CD4-positive, CD25-positive, alpha-beta regulatory T cell (primary cell): ENCODE measurements around the gene COG1. TPM values are rescaled to one million over a fixed set of nuclear protein-coding genes. Genes with fewer than 3 reads are reported as not detected.

ENCODE experiments used
- ATAC-seq, 2 donors: fragments of 150-1000 bp; cut with Tn5 transposase; one replicate each; pipeline ENCODE4 v1.10.0; 2021; ENCODE audit warnings: low read depth in 2 of 2, moderate number of reproducible peaks in 2 of 2, moderate library complexity in 1 of 2
- DNase-seq, 3 donors: peaks; one replicate each; pipeline versions ENCODE4 v3.0.0 to v3.0.0-alpha.2; 2012 to 2022; ENCODE audit warnings: mixed read lengths in 1 of 3
- H3K27ac ChIP-seq: one replicate; pipeline ENCODE4 v1.7.0; 2013; ENCODE audit warnings: mild to moderate bottlenecking, low read length; ENCODE audit not compliant: insufficient read depth, poor library complexity, severe bottlenecking
- H3K27me3 ChIP-seq: one replicate; pipeline ENCODE4 v1.7.0; 2013; ENCODE audit warnings: low read length; ENCODE audit not compliant: control insufficient read depth, insufficient read depth
- H3K36me3 ChIP-seq: one replicate; pipeline ENCODE4 v1.7.0; 2013; ENCODE audit warnings: mild to moderate bottlenecking, low read length, moderate library complexity; ENCODE audit not compliant: control insufficient read depth, insufficient read depth
- H3K4me1 ChIP-seq: 2 replicates; pipeline ENCODE4 v1.7.0; 2013; ENCODE audit warnings: mild to moderate bottlenecking, low read length; ENCODE audit not compliant: insufficient read depth, control insufficient read depth, poor library complexity, severe bottlenecking
- H3K4me3 ChIP-seq: one replicate; pipeline ENCODE4 v1.7.0; 2013; ENCODE audit warnings: low read depth, mild to moderate bottlenecking, low read length, moderate library complexity
- H3K9me3 ChIP-seq, 2 experiments: 1 replicate in 1 of 2; 2 replicates in 1 of 2; pipeline ENCODE4 v1.7.0; 2013; ENCODE audit warnings: low read length in 2 of 2, mild to moderate bottlenecking in 1 of 2, moderate library complexity in 1 of 2; ENCODE audit not compliant: control insufficient read depth in 2 of 2
- H3K27ac Mint-ChIP-seq, 3 donors: one replicate each; pipeline ENCODE4 v1.8.0; 2020 to 2022; ENCODE audit warnings: mild to moderate bottlenecking in 3 of 3, mixed read lengths in 3 of 3, moderate library complexity in 2 of 3
- H3K27me3 Mint-ChIP-seq: one replicate; pipeline ENCODE4 v1.8.0; 2022; ENCODE audit warnings: mild to moderate bottlenecking, mixed read lengths
- H3K36me3 Mint-ChIP-seq: one replicate; pipeline ENCODE4 v1.8.0; 2020; ENCODE audit warnings: mixed read lengths
- H3K4me1 Mint-ChIP-seq, 4 donors: one replicate each; pipeline ENCODE4 v1.8.0; 2020 to 2022; ENCODE audit warnings: mixed read lengths in 4 of 4, mild to moderate bottlenecking in 1 of 4
- H3K4me3 Mint-ChIP-seq, 4 donors: one replicate each; pipeline ENCODE4 v1.8.0; 2020 to 2022; ENCODE audit warnings: mild to moderate bottlenecking in 4 of 4, mixed read lengths in 4 of 4, moderate library complexity in 3 of 4
- H3K9me3 Mint-ChIP-seq, 7 donors: one replicate each; pipeline ENCODE4 v1.8.0; 2020 to 2022; ENCODE audit warnings: mixed read lengths in 7 of 7, mild to moderate bottlenecking in 3 of 7, moderate library complexity in 2 of 7
- polyA plus RNA-seq, 4 donors: library from polyadenylated mRNA; unstranded; fragments of 300-500 nt; fragmentation: Illumina TruSeq; gene quantifications; one replicate each; pipeline ENCODE4 v1.2.3, GENCODE V29; 2021
- total RNA-seq: library from RNA; stranded (reverse); gene quantifications from one replicate; pipeline ENCODE4 v1.2.3, GENCODE V29; 2022

The COG1 gene
- total and polyA plus RNA-seq, 5 donors from 2014 or later = 18.9 to 61.0 (median 21.2) TPM

- Mint-ChIP-seq H3K27ac (peak overlapping the region in 1 of 3 donors; percentile 92), H3K9me3 (no peaks in the 10 kb centered on the region), H3K36me3 (peaks cover 62% of the 10 kb centered on the region), H3K4me1 (peaks cover 6 to 58% (median 21%) of the 10 kb centered on the region in 4 donors), H3K4me3 (peak overlapping the region in 1 of 4 donors; percentile 62), H3K27me3 (no peaks in the 10 kb centered on the region)
- no peak for ATAC-seq
- Histone ChIP-seq H3K27me3 (no peaks in the 10 kb centered on the region), H3K36me3 (peaks cover 68% of the 10 kb centered on the region), H3K4me1 (peaks cover 15% of the 10 kb centered on the region), H3K9me3 (no peaks in the 10 kb centered on the region), H3K27ac (no peak overlapping the region), H3K4me3 (no peak overlapping the region)
- no peak for DNase-seq
Observed at GRCh38 chr17:73198201-73198929, 5.5 kb downstream of the COG1 start.

GRCh38 chr17:73198930-73199260 lies 6.0 kb downstream of the COG1 start:
- Histone ChIP-seq H3K4me1 (peaks cover 14% of the 10 kb centered on the region), H3K36me3 (peaks cover 72% of the 10 kb centered on the region), H3K9me3 (no peaks in the 10 kb centered on the region), H3K4me3 (no peak overlapping the region), H3K27me3 (no peaks in the 10 kb centered on the region), H3K27ac (no peak overlapping the region)
- ATAC-seq (no peak), DNase-seq (no peak)
- peaks cover 10 to 58% (median 21%) of the 10 kb centered on the region in 4 donors for H3K4me1 Mint-ChIP-seq
- peak overlapping the region in 1 of 3 donors; percentile 42 for H3K27ac Mint-ChIP-seq
- peaks cover 67% of the 10 kb centered on the region for H3K36me3 Mint-ChIP-seq
- H3K9me3 Mint-ChIP-seq = no peaks in the 10 kb centered on the region
- no peak overlapping the region for H3K4me3 Mint-ChIP-seq
- H3K27me3 Mint-ChIP-seq = no peaks in the 10 kb centered on the region

- peaks cover 79% of the 10 kb centered on the region for H3K36me3 ChIP-seq
- peak overlapping the region in 1 of 3 donors; percentile 38 for H3K27ac Mint-ChIP-seq
- no peak for ATAC-seq
Observed at GRCh38 chr17:73199751-73200317, 7.0 kb downstream of the COG1 start.

GRCh38 chr17:73200476-73200875 lies 7.6 kb downstream of the COG1 start:
- H3K9me3 ChIP-seq = no peaks in the 10 kb centered on the region
- ATAC-seq = no peak
- no peaks in the 10 kb centered on the region for H3K27me3 ChIP-seq
- H3K4me3 ChIP-seq = no peak overlapping the region
- no peak overlapping the region for H3K27ac ChIP-seq
- H3K36me3 ChIP-seq = peaks cover 82% of the 10 kb centered on the region
- Mint-ChIP-seq H3K27me3 (no peaks in the 10 kb centered on the region), H3K36me3 (peaks cover 68% of the 10 kb centered on the region), H3K27ac (peak overlapping the region in 1 of 3 donors; percentile 90), H3K9me3 (no peaks in the 10 kb centered on the region), H3K4me1 (peaks cover 10 to 51% (median 18%) of the 10 kb centered on the region in 4 donors), H3K4me3 (no peak overlapping the region)
- DNase-seq = no peak
- peaks cover 13% of the 10 kb centered on the region for H3K4me1 ChIP-seq

More at GRCh38 chr17:73199751-73200317, 7.0 kb downstream of the COG1 start:
- H3K9me3 ChIP-seq = no peaks in the 10 kb centered on the region
- H3K36me3 Mint-ChIP-seq = peaks cover 68% of the 10 kb centered on the region
- peaks cover 10 to 56% (median 19%) of the 10 kb centered on the region in 4 donors for H3K4me1 Mint-ChIP-seq
- H3K27me3 Mint-ChIP-seq = no peaks in the 10 kb centered on the region
- H3K27ac ChIP-seq = no peak overlapping the region
- no peak overlapping the region for H3K4me3 ChIP-seq
- no peak overlapping the region for H3K4me3 Mint-ChIP-seq
- DNase-seq = no peak
- H3K27me3 ChIP-seq = no peaks in the 10 kb centered on the region
- peaks cover 13% of the 10 kb centered on the region for H3K4me1 ChIP-seq
- H3K9me3 Mint-ChIP-seq = no peaks in the 10 kb centered on the region

- ATAC-seq = no peak
Observed at GRCh38 chr17:73201215-73202069, 8.6 kb downstream of the COG1 start.

GRCh38 chr17:73203135-73203787 lies 10.4 kb downstream of the COG1 start:
- DNase-seq = peak in 2 of 3 donors; percentile 22 to 49
- H3K9me3 Mint-ChIP-seq = no peaks in the 10 kb centered on the region
- Histone ChIP-seq H3K27me3 (no peaks in the 10 kb centered on the region), H3K4me3 (no peak overlapping the region), H3K4me1 (peaks cover 13% of the 10 kb centered on the region), H3K36me3 (peaks cover 87% of the 10 kb centered on the region), H3K27ac (peak overlapping the region; percentile 15), H3K9me3 (no peaks in the 10 kb centered on the region)
- H3K36me3 Mint-ChIP-seq = peaks cover 65% of the 10 kb centered on the region
- H3K27me3 Mint-ChIP-seq = peaks cover 5% of the 10 kb centered on the region
- H3K4me3 Mint-ChIP-seq = peak overlapping the region in 3 of 4 donors; percentile 38 to 46 (median 42)
- peak; percentile 39 to 60 for ATAC-seq
- peaks cover 10 to 34% (median 15%) of the 10 kb centered on the region in 4 donors for H3K4me1 Mint-ChIP-seq
- peak overlapping the region; percentile 85 to 90 (median 87) for H3K27ac Mint-ChIP-seq

More at GRCh38 chr17:73201215-73202069, 8.6 kb downstream of the COG1 start:
- Histone ChIP-seq H3K27ac (no peak overlapping the region), H3K9me3 (no peaks in the 10 kb centered on the region), H3K36me3 (peaks cover 88% of the 10 kb centered on the region), H3K4me1 (peaks cover 13% of the 10 kb centered on the region), H3K4me3 (no peak overlapping the region), H3K27me3 (no peaks in the 10 kb centered on the region)
- Mint-ChIP-seq H3K9me3 (no peaks in the 10 kb centered on the region), H3K27me3 (no peaks in the 10 kb centered on the region), H3K4me3 (peak overlapping the region in 1 of 4 donors; percentile 41), H3K27ac (peak overlapping the region; percentile 46 to 90 (median 76)), H3K4me1 (peaks cover 10 to 42% (median 17%) of the 10 kb centered on the region in 4 donors), H3K36me3 (peaks cover 68% of the 10 kb centered on the region)
- no peak for DNase-seq

- ATAC-seq = peak in 1 of 2 donors; percentile 53
Observed at GRCh38 chr17:73203788-73204479, 11.1 kb downstream of the COG1 start.

More at GRCh38 chr17:73203788-73204479, 11.1 kb downstream of the COG1 start:
- no peaks in the 10 kb centered on the region for H3K9me3 Mint-ChIP-seq
- H3K27me3 Mint-ChIP-seq = peaks cover 5% of the 10 kb centered on the region
- Histone ChIP-seq H3K4me3 (no peak overlapping the region), H3K36me3 (peaks cover 87% of the 10 kb centered on the region), H3K27me3 (no peaks in the 10 kb centered on the region), H3K27ac (peak overlapping the region; percentile 15), H3K9me3 (no peaks in the 10 kb centered on the region), H3K4me1 (peaks cover 13% of the 10 kb centered on the region)
- H3K4me3 Mint-ChIP-seq = peak overlapping the region in 3 of 4 donors; percentile 38 to 46 (median 42)
- no peak for DNase-seq
- H3K36me3 Mint-ChIP-seq = peaks cover 66% of the 10 kb centered on the region
- peaks cover 13 to 31% (median 16%) of the 10 kb centered on the region in 4 donors for H3K4me1 Mint-ChIP-seq
- H3K27ac Mint-ChIP-seq = peak overlapping the region; percentile 85 to 90 (median 87)
